ENCODE data around the gene FRMD1.

Gene FRMD1

GRCh38 chr6:168088161-168089053 lies 9.4 kb upstream of the FRMD1 start:
- no peak for TF ChIP-seq SUZ12 (IDR thresholded peaks at IDR 0.05; ENCODE audit: extremely low read depth, insufficient read depth, insufficient read length)
- no peak for TF ChIP-seq YY1 (IDR thresholded peaks at IDR 0.05; ENCODE audit: insufficient read depth, insufficient read length)
- no peak for TF ChIP-seq ZNF274 (IDR thresholded peaks at IDR 0.05; ENCODE audit: low read depth, low read length)
- Histone ChIP-seq H3K9me3 (ENCODE audit: insufficient read depth, low read length) (no peaks in the 10 kb centered on the region), H3K9ac (ENCODE audit: insufficient read length, low read depth) (peak overlapping the region; percentile 51), H3K27me3 (ENCODE audit: insufficient read depth, insufficient read length) (no peaks in the 10 kb centered on the region), H3K4me3 (ENCODE audit: insufficient read length, low read depth) (no peak overlapping the region), H3K4me1 (ENCODE audit: insufficient read depth, insufficient read length) (peaks cover 24% of the 10 kb centered on the region), H3K36me3 (ENCODE audit: insufficient read depth, insufficient read length, low read length) (no peaks in the 10 kb centered on the region)
- DNase-seq (ENCODE audit: low read depth, low spot score) = peak; percentile 80

- Histone ChIP-seq H3K4me3 (ENCODE audit: insufficient read length, low read depth) (no peak overlapping the region), H3K4me1 (ENCODE audit: insufficient read depth, insufficient read length) (peaks cover 26% of the 10 kb centered on the region), H3K36me3 (ENCODE audit: insufficient read depth, insufficient read length, low read length) (no peaks in the 10 kb centered on the region), H3K27me3 (ENCODE audit: insufficient read depth, insufficient read length) (no peaks in the 10 kb centered on the region), H3K9me3 (ENCODE audit: insufficient read depth, low read length) (no peaks in the 10 kb centered on the region), H3K9ac (ENCODE audit: insufficient read length, low read depth) (peak overlapping the region; percentile 16)
- DNase-seq (ENCODE audit: low read depth, low spot score) = no peak
- TF ChIP-seq ZNF274 (IDR thresholded peaks at IDR 0.05; ENCODE audit: low read depth, low read length) = no peak
- no peak for TF ChIP-seq SUZ12 (IDR thresholded peaks at IDR 0.05; ENCODE audit: extremely low read depth, insufficient read depth, insufficient read length)
- TF ChIP-seq YY1 (IDR thresholded peaks at IDR 0.05; ENCODE audit: insufficient read depth, insufficient read length) = no peak
Observed at GRCh38 chr6:168087436-168088160, 8.6 kb upstream of the FRMD1 start.

- H3K4me1 ChIP-seq (ENCODE audit: insufficient read depth, insufficient read length) = peaks cover 26% of the 10 kb centered on the region
- no peak for DNase-seq (ENCODE audit: low read depth, low spot score)
- no peak overlapping the region for H3K9ac ChIP-seq (ENCODE audit: insufficient read length, low read depth)
- no peaks in the 10 kb centered on the region for H3K9me3 ChIP-seq (ENCODE audit: insufficient read depth, low read length)
- H3K4me3 ChIP-seq (ENCODE audit: insufficient read length, low read depth) = no peak overlapping the region
- no peaks in the 10 kb centered on the region for H3K36me3 ChIP-seq (ENCODE audit: insufficient read depth, insufficient read length, low read length)
- no peak for TF ChIP-seq ZNF274 (IDR thresholded peaks at IDR 0.05; ENCODE audit: low read depth, low read length)
- TF ChIP-seq YY1 (IDR thresholded peaks at IDR 0.05; ENCODE audit: insufficient read depth, insufficient read length) = no peak
- TF ChIP-seq SUZ12 (IDR thresholded peaks at IDR 0.05; ENCODE audit: extremely low read depth, insufficient read depth, insufficient read length) = no peak
- no peaks in the 10 kb centered on the region for H3K27me3 ChIP-seq (ENCODE audit: insufficient read depth, insufficient read length)
Observed at GRCh38 chr6:168086616-168087015, 7.6 kb upstream of the FRMD1 start.

GRCh38 chr6:168086066-168086465 lies 7.1 kb upstream of the FRMD1 start:
- no peak for DNase-seq (ENCODE audit: low read depth, low spot score)
- H3K4me3 ChIP-seq (ENCODE audit: insufficient read length, low read depth) = no peak overlapping the region
- TF ChIP-seq ZNF274 (IDR thresholded peaks at IDR 0.05; ENCODE audit: low read depth, low read length) (no peak), YY1 (IDR thresholded peaks at IDR 0.05; ENCODE audit: insufficient read depth, insufficient read length) (no peak), SUZ12 (IDR thresholded peaks at IDR 0.05; ENCODE audit: extremely low read depth, insufficient read depth, insufficient read length) (no peak)
- H3K36me3 ChIP-seq (ENCODE audit: insufficient read depth, insufficient read length, low read length) = no peaks in the 10 kb centered on the region
- H3K4me1 ChIP-seq (ENCODE audit: insufficient read depth, insufficient read length) = peaks cover 26% of the 10 kb centered on the region
- no peaks in the 10 kb centered on the region for H3K9me3 ChIP-seq (ENCODE audit: insufficient read depth, low read length)
- H3K9ac ChIP-seq (ENCODE audit: insufficient read length, low read depth) = no peak overlapping the region
- no peaks in the 10 kb centered on the region for H3K27me3 ChIP-seq (ENCODE audit: insufficient read depth, insufficient read length)

GRCh38 chr6:168084465-168085160 lies 5.6 kb upstream of the FRMD1 start:
- TF ChIP-seq YY1 (IDR thresholded peaks at IDR 0.05; ENCODE audit: insufficient read depth, insufficient read length) = no peak
- no peak for TF ChIP-seq SUZ12 (IDR thresholded peaks at IDR 0.05; ENCODE audit: extremely low read depth, insufficient read depth, insufficient read length)
- TF ChIP-seq ZNF274 (IDR thresholded peaks at IDR 0.05; ENCODE audit: low read depth, low read length) = no peak
- no peak overlapping the region for H3K4me3 ChIP-seq (ENCODE audit: insufficient read length, low read depth)
- H3K4me1 ChIP-seq (ENCODE audit: insufficient read depth, insufficient read length) = peaks cover 23% of the 10 kb centered on the region
- no peak for DNase-seq (ENCODE audit: low read depth, low spot score)
- no peaks in the 10 kb centered on the region for H3K36me3 ChIP-seq (ENCODE audit: insufficient read depth, insufficient read length, low read length)
- no peaks in the 10 kb centered on the region for H3K9me3 ChIP-seq (ENCODE audit: insufficient read depth, low read length)
- no peaks in the 10 kb centered on the region for H3K27me3 ChIP-seq (ENCODE audit: insufficient read depth, insufficient read length)
- H3K9ac ChIP-seq (ENCODE audit: insufficient read length, low read depth) = no peak overlapping the region

GRCh38 chr6:168083514-168083885 lies 4.5 kb upstream of the FRMD1 start:
- H3K27me3 ChIP-seq (ENCODE audit: insufficient read depth, insufficient read length) = no peaks in the 10 kb centered on the region
- TF ChIP-seq ZNF274 (IDR thresholded peaks at IDR 0.05; ENCODE audit: low read depth, low read length) = no peak
- TF ChIP-seq YY1 (IDR thresholded peaks at IDR 0.05; ENCODE audit: insufficient read depth, insufficient read length) = no peak
- no peak for TF ChIP-seq SUZ12 (IDR thresholded peaks at IDR 0.05; ENCODE audit: extremely low read depth, insufficient read depth, insufficient read length)
- no peak overlapping the region for H3K4me3 ChIP-seq (ENCODE audit: insufficient read length, low read depth)
- peaks cover 13% of the 10 kb centered on the region for H3K4me1 ChIP-seq (ENCODE audit: insufficient read depth, insufficient read length)
- no peaks in the 10 kb centered on the region for H3K9me3 ChIP-seq (ENCODE audit: insufficient read depth, low read length)
- H3K36me3 ChIP-seq (ENCODE audit: insufficient read depth, insufficient read length, low read length) = no peaks in the 10 kb centered on the region
- no peak for DNase-seq (ENCODE audit: low read depth, low spot score)
- no peak overlapping the region for H3K9ac ChIP-seq (ENCODE audit: insufficient read length, low read depth)

Measured in NT2/D1 (cell line).